GOT3 (cell line): ENCODE results near the gene GLI1.
"Not testable (repeated sequence)": the region's sequence is repeated elsewhere in the genome, so short reads cannot be mapped to it uniquely, and the experiment has no call there.

Source experiments
- DNase-seq: peaks from one replicate; lab custom pipeline; 2025; ENCODE audit warnings: mixed read lengths; lab: John Stamatoyannopoulos, UW

GLI1 gene

GRCh38 chr12:57476162-57476992, 16.8 kb downstream of the GLI1 start:
- DNase-seq, result no peak

- no peak for DNase-seq
These were observed 17.6 kb downstream of the GLI1 start for GRCh38 chr12:57476993-57477709.

GRCh38 chr12:57477710-57478681, 18.4 kb downstream of the GLI1 start:
- no peak for DNase-seq

- DNase-seq, result no peak
These were observed 19.4 kb downstream of the GLI1 start for GRCh38 chr12:57479043-57479375.

GRCh38 chr12:57479376-57480115, 20.0 kb downstream of the GLI1 start, which contains the start of gene ARHGAP9:
Gene ARHGAP9, minus strand, starts transcription at chr12:57479866. Its CDS starts 460 bp downstream, at chr12:57479406.
- DNase-seq, result no peak

GRCh38 chr12:57481671-57482070, 22.1 kb downstream of the GLI1 start:
- DNase-seq, result no peak

- DNase-seq, result no peak
These were observed 23.9 kb downstream of the GLI1 start for GRCh38 chr12:57483466-57483865.

- no peak for DNase-seq
These were observed 26.1 kb downstream of the GLI1 start for GRCh38 chr12:57485695-57486094.

GRCh38 chr12:57487055-57487596, 27.5 kb downstream of the GLI1 start:
- DNase-seq, result no peak

GRCh38 chr12:57487597-57488401, 28.2 kb downstream of the GLI1 start, which contains the start of gene MARS1:
Gene MARS1, plus strand, starts transcription at chr12:57488068. Its CDS starts 23 bp downstream, at chr12:57488091.
- DNase-seq, result peak; percentile 100

- no peak for DNase-seq
These were observed 29.0 kb downstream of the GLI1 start for GRCh38 chr12:57488402-57489156.

GRCh38 chr12:57489157-57489641, 29.6 kb downstream of the GLI1 start:
- no peak for DNase-seq

GRCh38 chr12:57490126-57490525, 30.5 kb downstream of the GLI1 start:
- no peak for DNase-seq

- DNase-seq, result no peak
These were observed 32.1 kb downstream of the GLI1 start for GRCh38 chr12:57491393-57492280.

- DNase-seq, result not testable (repeated sequence)
These were observed 35.6 kb downstream of the GLI1 start for GRCh38 chr12:57495051-57495701.

GRCh38 chr12:57496822-57497221, 37.2 kb downstream of the GLI1 start:
- no peak for DNase-seq
